GM18907 (cell line): ENCODE results near the gene COL6A3.

Source experiments
- ATAC-seq: cut with Tn5 transposase; IDR thresholded peaks from one replicate; pipeline ENCODE4 v1.9.1; 2021; ENCODE audit warnings: mild to moderate bottlenecking, moderate library complexity; ENCODE audit not compliant: unreplicated experiment

The COL6A3 gene

GRCh38 chr2:237352279-237352845, 61.6 kb downstream of the COL6A3 start:
- no peak for ATAC-seq

- ATAC-seq = no peak
Measured at GRCh38 chr2:237351796-237352195, 62.2 kb downstream of the COL6A3 start.

GRCh38 chr2:237351046-237351445, 62.9 kb downstream of the COL6A3 start:
- no peak for ATAC-seq

- ATAC-seq = no peak
Measured at GRCh38 chr2:237350597-237350996, 63.4 kb downstream of the COL6A3 start.

GRCh38 chr2:237350070-237350469, 63.9 kb downstream of the COL6A3 start:
- no peak for ATAC-seq

- ATAC-seq = no peak
Measured at GRCh38 chr2:237348281-237348865, 65.6 kb downstream of the COL6A3 start.

- no peak for ATAC-seq
Measured at GRCh38 chr2:237345891-237346640, 67.9 kb downstream of the COL6A3 start.

- no peak for ATAC-seq
Measured at GRCh38 chr2:237345411-237345810, 68.6 kb downstream of the COL6A3 start.

- ATAC-seq = no peak
Measured at GRCh38 chr2:237344942-237345341, 69.0 kb downstream of the COL6A3 start.

GRCh38 chr2:237343993-237344392, 70.0 kb downstream of the COL6A3 start:
- ATAC-seq = no peak

GRCh38 chr2:237341872-237342271, 72.1 kb downstream of the COL6A3 start:
- no peak for ATAC-seq

GRCh38 chr2:237337586-237337985, 76.4 kb downstream of the COL6A3 start:
- ATAC-seq = no peak

GRCh38 chr2:237336131-237336530, 77.8 kb downstream of the COL6A3 start:
- no peak for ATAC-seq

- ATAC-seq = no peak
Measured at GRCh38 chr2:237333748-237334147, 80.2 kb downstream of the COL6A3 start.

- no peak for ATAC-seq
Measured at GRCh38 chr2:237330541-237330940, 83.4 kb downstream of the COL6A3 start.

GRCh38 chr2:237327175-237327950, 86.6 kb downstream of the COL6A3 start:
- ATAC-seq = no peak

GRCh38 chr2:237326266-237327171, 87.4 kb downstream of the COL6A3 start:
- no peak for ATAC-seq

- ATAC-seq = no peak
Measured at GRCh38 chr2:237324837-237325236, 89.1 kb downstream of the COL6A3 start.

GRCh38 chr2:237324405-237324831, 89.5 kb downstream of the COL6A3 start:
- ATAC-seq = no peak

- ATAC-seq = no peak
Measured at GRCh38 chr2:237323656-237324055, 90.3 kb downstream of the COL6A3 start.
